GM12878 (cell line): ENCODE measurements around the gene GP9. TPM values are rescaled to one million over a fixed set of nuclear protein-coding genes. Genes with fewer than 3 reads are reported as not detected.

Experiments used
- ATAC-seq: fragments of 200-7000 bp; cut with Tn5 transposase; 3 replicates; pipeline ENCODE4 v1.9.1; 2020; ENCODE audit warnings: mild to moderate bottlenecking, moderate library complexity
- BruUV-seq: library from RNA; stranded (reverse); fragments of 400-500 nt; replicated peaks from 2 replicates; lab custom pipeline; 2021; lab: Mats Ljungman, UMichigan
- CTCF ChIA-PET: fragments of 300-600 bp; sonication (Branson Sonifier 250); formaldehyde crosslinking; extraction: SDS; loops from one replicate; lab custom pipeline; 2021; ENCODE audit warnings: inconsistent platforms; lab: Yijun Ruan, JAX
- POLR2A ChIA-PET: fragments of 350-600 bp; formaldehyde crosslinking; extraction: SDS; loops from one replicate; lab custom pipeline; 2021; ENCODE audit warnings: inconsistent platforms; lab: Charles Lee
- RAD21 ChIA-PET: fragments of 300-600 bp; sonication (Branson Sonifier 250); formaldehyde crosslinking; loops from one replicate; lab custom pipeline; 2023; ENCODE audit warnings: antibody characterized with exemption; ENCODE audit not compliant: unreplicated experiment; lab: Charles Lee
- SMC1A ChIA-PET: fragments of 300-600 bp; sonication (Branson Sonifier 250); formaldehyde crosslinking; loops from one replicate; lab custom pipeline; 2023; ENCODE audit not compliant: unreplicated experiment, uncharacterized antibody; lab: Charles Lee
- DNase-seq: peaks from one replicate; pipeline ENCODE4 v3.0.0-alpha.2; 2011; ENCODE audit warnings: low read depth, low spot score
- FAIRE-seq: peaks from 3 replicates; lab custom pipeline; 2011; peaks lifted over from hg19 to GRCh38; lab: Jason Lieb, UNC
- H2AFZ ChIP-seq: 2 replicates; pipeline ENCODE4 v1.6.0; 2011; ENCODE audit warnings: low read depth, low read length, control low read depth; ENCODE audit not compliant: control insufficient read depth
- H3K27ac ChIP-seq: 2 replicates; pipeline ENCODE4 v1.5.1; 2011; ENCODE audit warnings: control low read depth; ENCODE audit not compliant: control insufficient read depth, insufficient read depth
- H3K27me3 ChIP-seq, 2 experiments: replicated peaks in 1 of 2; 2 replicates each; pipeline versions ENCODE4 v1.6.0 to v1.6.1; 2011; ENCODE audit warnings: low read length in 1 of 2; ENCODE audit not compliant: control insufficient read depth in 2 of 2, insufficient read depth in 2 of 2
- H3K36me3 ChIP-seq, 2 experiments: 2 replicates each; pipeline ENCODE4 v1.5.1; 2011; ENCODE audit warnings: low read length in 1 of 2; ENCODE audit not compliant: control insufficient read depth in 2 of 2, insufficient read depth in 2 of 2
- H3K4me1 ChIP-seq: 2 replicates; pipeline ENCODE4 v1.6.1; 2011; ENCODE audit warnings: mild to moderate bottlenecking, low read length, moderate library complexity, mixed read lengths; ENCODE audit not compliant: control insufficient read depth, insufficient read depth
- H3K4me2 ChIP-seq: 2 replicates; pipeline ENCODE4 v1.6.0; 2011; ENCODE audit warnings: control low read depth; ENCODE audit not compliant: control insufficient read depth, insufficient read depth
- H3K4me3 ChIP-seq: fragments of 200-600 bp; sonication (generic); 2 replicates; pipeline ENCODE4 v1.5.1; 2016
- H3K79me2 ChIP-seq: 2 replicates; pipeline ENCODE4 v1.6.0; 2011; ENCODE audit warnings: low read length; ENCODE audit not compliant: control insufficient read depth, insufficient read depth
- H3K9ac ChIP-seq: 2 replicates; pipeline ENCODE4 v1.8.0; 2011; ENCODE audit warnings: low read length, control low read depth, mixed read lengths; ENCODE audit not compliant: control insufficient read depth, insufficient read depth
- H3K9me3 ChIP-seq: replicated peaks from 3 replicates; pipeline ENCODE4 v1.5.1; 2011; ENCODE audit warnings: mild to moderate bottlenecking, low read length; ENCODE audit not compliant: control insufficient read depth, insufficient read depth
- H4K20me1 ChIP-seq: 2 replicates; pipeline ENCODE4 v1.6.0; 2011; ENCODE audit not compliant: control insufficient read depth, insufficient read depth
- CEBPZ ChIP-seq: fragments of 150-350 bp; IDR thresholded peaks from 2 replicates; pipeline ENCODE4 v1.6.1; 2016; ENCODE audit warnings: low read depth, low read length
- CREB1 ChIP-seq: IDR thresholded peaks from 2 replicates; pipeline ENCODE4 v1.6.1; 2012; ENCODE audit warnings: low read depth, mild to moderate bottlenecking, inconsistent platforms
- ESRRA ChIP-seq: IDR thresholded peaks from 2 replicates; pipeline ENCODE4 v1.6.1; 2012; ENCODE audit warnings: mild to moderate bottlenecking, low read length, improper control_type of control experiment
- GATAD2B ChIP-seq: fragments of 450-650 bp; conservative IDR thresholded peaks from 2 replicates; pipeline ENCODE4 v1.6.1; 2017; ENCODE audit warnings: low read depth, mild to moderate bottlenecking, moderate library complexity
- POLR2A ChIP-seq: IDR thresholded peaks from 2 replicates; pipeline ENCODE4 v1.6.1; 2011; ENCODE audit warnings: low read depth, mild to moderate bottlenecking, low read length
- RAD21 ChIP-seq: IDR thresholded peaks from 2 replicates; pipeline ENCODE4 v1.6.1; 2011; ENCODE audit warnings: mild to moderate bottlenecking, low read depth, low read length, moderate library complexity; ENCODE audit not compliant: insufficient read depth
- RBBP5 ChIP-seq: fragments of 200-600 bp; sonication (generic); conservative IDR thresholded peaks from 2 replicates; pipeline ENCODE4 v1.6.1; 2016
- SREBF1 ChIP-seq: IDR thresholded peaks from 2 replicates; pipeline ENCODE4 v1.6.1; 2012; ENCODE audit warnings: mild to moderate bottlenecking, low read length
- SUPT20H ChIP-seq: IDR thresholded peaks from 2 replicates; pipeline ENCODE4 v1.6.1; 2011; ENCODE audit warnings: low read depth, mild to moderate bottlenecking, low read length, moderate library complexity, borderline replicate concordance; ENCODE audit not compliant: control insufficient read depth
- TCF3 ChIP-seq: IDR thresholded peaks from 2 replicates; pipeline ENCODE4 v1.6.1; 2012; ENCODE audit warnings: low read depth, mild to moderate bottlenecking, low read length, borderline replicate concordance; ENCODE audit not compliant: insufficient read depth
- WGBS: methylation state at CpG from one replicate; pipeline ENCODE4 v1.1.6; 2016; ENCODE audit warnings: low lambda C conversion rate; ENCODE audit not compliant: insufficient replicate concordance, insufficient coverage; ENCODE audit errors: missing lambda C conversion rate; 5-methylcytosine and 5-hydroxymethylcytosine counted together
- in situ Hi-C: fragments of 300-500 bp; cut with MboI; formaldehyde crosslinking; loops from 9 replicates; pipeline ENCODE4 v1.14.3; 2018; ENCODE audit warnings: mixed read lengths
- intact Hi-C: fragments of 100-400 bp; cut with micrococcal nuclease; formaldehyde crosslinking; loops from one replicate; pipeline ENCODE4 v1.14.2; 2022; ENCODE audit not compliant: unreplicated experiment
- polyA plus RNA-seq, 11 experiments: library from polyadenylated mRNA; depleted of rRNA in 4 of 11; unstranded in 6 of 11; stranded (reverse) in 5 of 11; fragments of >200 nt; fragmentation: Nextera tagmentation in 4 of 11; fragmentation: Illumina TruSeq in 1 of 11; extraction: Ambion mirVana in 4 of 11; extraction: Trizol in 1 of 11; gene quantifications; 1 replicate in 1 of 11; 2 replicates in 10 of 11; pipeline versions ENCODE4 v1.2.1 to v1.2.3, GENCODE V29; 2011 to 2016; ENCODE audit warnings: inconsistent platforms in 2 of 11, missing spikeins in 2 of 11, low read depth in 1 of 11
- total RNA-seq, 4 experiments: library from RNA; depleted of rRNA in 3 of 4; stranded (reverse); fragments of >200 nt in 3 of 4; fragmentation: Illumina TruSeq in 1 of 4; extraction: Trizol in 1 of 4; gene quantifications; 2 replicates each; pipeline versions ENCODE4 v1.2.1 to v1.2.3, GENCODE V29; 2013 to 2021
- TF ChIP-seq, protein P1 (sequence below): IDR thresholded peaks from 2 replicates; pipeline ENCODE4 v1.6.1; 2011; ENCODE audit warnings: low read depth, low read length, improper control_type of control experiment, borderline replicate concordance

Gene GP9
- total and polyA plus RNA-seq, 10 of the 15 experiments (the other 5 are each of a cell fraction or from before 2014, with no cell fraction given), result 0.15 TPM; not detected in 9

GRCh38 chr3:129103296-129103695 lies 42.7 kb downstream of the GP9 start:
- H3K4me1 ChIP-seq, result no peaks in the 10 kb centered on the region

DNA sequence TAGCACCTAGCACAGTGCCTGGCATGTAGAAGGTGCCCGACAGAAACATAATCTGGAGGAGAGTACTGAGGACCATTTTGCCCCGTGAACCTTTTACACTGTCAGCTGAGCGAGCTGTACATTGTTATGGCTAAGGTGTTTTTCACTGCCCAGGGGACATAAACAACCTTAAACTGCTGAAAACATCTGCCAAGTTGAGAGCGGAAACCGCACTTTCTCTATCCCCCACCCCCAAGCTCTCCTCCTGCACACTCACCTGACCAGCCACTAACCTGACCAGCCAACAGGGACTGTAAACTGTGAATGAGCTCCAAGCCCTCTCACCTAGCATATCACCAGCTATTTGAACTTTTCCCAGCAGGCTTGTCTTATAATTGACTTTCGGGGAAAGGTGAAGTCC lies 43.5 kb downstream of the GP9 start:
- intact Hi-C loops (no loop called here), in situ Hi-C loops (no loop called here)
- no peak for FAIRE-seq
- SMC1A ChIA-PET, result interaction anchor here (0.6 kb wide), 1 partner anchor 143 kb away, joined by 3 read pairs; no protein-coding TSS in a partner anchor
- no peak overlapping the region for H3K9ac ChIP-seq
- no peaks in the 10 kb centered on the region for H3K4me1 ChIP-seq
- no peaks in the 10 kb centered on the region for H4K20me1 ChIP-seq
- RAD21 ChIA-PET, result interaction anchor here (0.6 kb wide), 1 partner anchor 51 kb away, joined by 3 read pairs; no protein-coding TSS in a partner anchor
- CTCF ChIA-PET, result interaction anchor here (0.7 to 1.1 kb wide), 3 partner anchors 9 to 76 kb away, joined by 3 read pairs; no protein-coding TSS in a partner anchor
- POLR2A ChIA-PET, result no interaction called here
- H3K27ac ChIP-seq, result no peak overlapping the region
- DNase-seq, result no peak
- BruUV-seq, result no TSS peak
- H3K79me2 ChIP-seq, result no peaks in the 10 kb centered on the region
- peaks cover 0 to 8% of the 10 kb centered on the region in 2 experiments; a peak in 1 of 4 replicates for H3K36me3 ChIP-seq
- no peaks in the 10 kb centered on the region for H3K9me3 ChIP-seq
- WGBS, result 91% methylated on average over 6 of the region's 6 CpGs
- no peak for ATAC-seq
- H2AFZ ChIP-seq, result no peak overlapping the region
- no peak overlapping the region for H3K4me2 ChIP-seq
- no peaks in the 10 kb centered on the region for H3K27me3 ChIP-seq
- no peak overlapping the region for H3K4me3 ChIP-seq
- no peak for TF ChIP-seq CEBPZ
- TF ChIP-seq RAD21, result no peak
- no peak for TF ChIP-seq ESRRA
- no peak for TF ChIP-seq TCF3
- no peak for TF ChIP-seq SUPT20H
- TF ChIP-seq CREB1, result no peak
- no peak for TF ChIP-seq GATAD2B
- TF ChIP-seq RBBP5, result no peak
- no peak for TF ChIP-seq SREBF1

More at GRCh38 chr3:129103296-129103695, 42.7 kb downstream of the GP9 start:
- ChIA-PET POLR2A (no interaction called here), RAD21 (interaction anchor here (0.8 kb wide), 1 partner anchor 142 kb away, joined by 5 read pairs; no protein-coding TSS in a partner anchor), SMC1A (interaction anchor here (0.8 kb wide), 1 partner anchor 127 kb away, joined by 3 read pairs; no protein-coding TSS in a partner anchor), CTCF (no interaction called here)
- no TSS peak for BruUV-seq
- no peak for DNase-seq
- Histone ChIP-seq H3K4me3 (no peak overlapping the region), H2AFZ (no peak overlapping the region), H3K4me2 (no peak overlapping the region), H3K9me3 (no peaks in the 10 kb centered on the region), H3K27ac (no peak overlapping the region), H3K9ac (no peak overlapping the region), H3K27me3 (no peaks in the 10 kb centered on the region), H4K20me1 (no peaks in the 10 kb centered on the region), H3K79me2 (no peaks in the 10 kb centered on the region), H3K36me3 (peaks cover 0 to 3% of the 10 kb centered on the region in 2 experiments; a peak in 1 of 4 replicates)
- no peak for ATAC-seq
- in situ Hi-C loops (no loop called here), intact Hi-C loops (no loop called here)
- no peak for TF ChIP-seq POLR2A
- TF ChIP-seq, protein P1, sequence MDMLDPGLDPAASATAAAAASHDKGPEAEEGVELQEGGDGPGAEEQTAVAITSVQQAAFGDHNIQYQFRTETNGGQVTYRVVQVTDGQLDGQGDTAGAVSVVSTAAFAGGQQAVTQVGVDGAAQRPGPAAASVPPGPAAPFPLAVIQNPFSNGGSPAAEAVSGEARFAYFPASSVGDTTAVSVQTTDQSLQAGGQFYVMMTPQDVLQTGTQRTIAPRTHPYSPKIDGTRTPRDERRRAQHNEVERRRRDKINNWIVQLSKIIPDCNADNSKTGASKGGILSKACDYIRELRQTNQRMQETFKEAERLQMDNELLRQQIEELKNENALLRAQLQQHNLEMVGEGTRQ, result no peak
- FAIRE-seq, result no peak
- WGBS, result 87% methylated on average over 7 of the region's 7 CpGs
